Measurements from ENCODE around the gene AGPAT1. TPM values are rescaled to one million over a fixed set of nuclear protein-coding genes. Genes with fewer than 3 reads are reported as not detected.

The AGPAT1 gene
- polyA plus RNA-seq, 3 donors: 9.9 to 34.4 (median 11.3) TPM

DNA sequence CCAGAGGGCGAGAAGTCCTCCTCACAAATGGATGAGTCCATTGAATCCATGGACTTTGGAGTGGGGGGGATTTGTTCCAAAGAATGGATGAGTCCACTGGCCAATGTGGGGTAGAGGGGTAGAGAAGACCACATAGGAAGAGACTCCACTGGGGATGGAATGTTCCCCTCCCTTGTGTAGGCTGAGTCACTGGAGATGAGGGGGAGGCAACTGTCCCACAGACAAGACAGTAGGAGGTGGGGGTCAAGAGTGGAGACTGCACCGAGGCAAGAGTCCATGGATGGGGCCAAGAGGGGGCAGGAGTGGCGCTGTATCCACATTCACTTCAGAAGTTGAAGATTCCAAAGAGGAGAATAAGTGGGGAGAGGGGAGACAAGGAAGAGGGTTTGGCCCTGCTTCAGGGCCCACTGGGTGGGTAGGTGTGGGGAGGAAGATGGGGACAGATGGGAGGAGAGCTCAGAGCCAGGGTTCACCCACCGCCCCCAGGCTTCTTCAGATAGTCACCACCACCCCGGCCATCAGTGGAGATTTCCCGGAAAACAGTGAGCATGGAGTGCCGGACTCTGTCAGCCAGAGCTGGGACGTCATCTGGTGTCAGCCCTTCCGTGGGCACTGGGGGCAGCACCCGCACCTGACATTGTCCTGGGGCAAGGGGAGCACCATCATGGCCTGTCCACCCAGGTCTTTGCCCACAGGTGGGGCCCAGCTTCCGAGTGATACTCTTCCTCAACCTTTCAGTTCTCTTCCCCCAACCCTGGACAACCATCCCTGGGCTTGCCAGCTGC, 6.9 kb downstream of the AGPAT1 start:
- 95% methylated on average over 9 of the region's 11 CpGs for WGBS (ENCODE audit: insufficient coverage)

DNA sequence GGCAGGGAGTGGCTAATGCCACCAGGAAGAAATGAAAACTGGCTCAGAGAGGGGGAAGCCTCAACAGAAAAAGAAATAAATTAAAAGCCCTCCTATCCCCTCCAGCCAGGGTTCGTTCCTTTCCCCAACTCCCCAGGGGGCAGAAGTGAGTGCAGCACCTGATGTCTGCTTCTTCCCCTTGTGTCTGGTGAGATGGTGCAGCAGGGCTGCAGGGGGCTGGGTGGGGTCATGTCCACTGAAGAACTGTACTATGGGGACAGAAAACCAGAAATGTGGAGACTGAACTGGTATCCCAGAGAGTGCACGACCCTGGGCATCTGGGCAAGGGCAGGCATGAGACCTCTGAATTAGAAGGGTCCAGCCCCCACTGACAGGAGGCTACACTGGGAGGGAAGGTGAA, 7.5 kb downstream of the AGPAT1 start:
- Histone ChIP-seq H3K36me3 (replicated peaks in 1 of 2; ENCODE audit: control insufficient read depth in 1 of 2, insufficient read depth in 2 of 2, low read length in 2 of 2) (peaks cover 27 to 32% of the 10 kb centered on the region in 2 donors), H3K27ac (ENCODE audit: low read depth in 1 of 2, low read length in 2 of 2) (no peak overlapping the region)
- DNase-seq: no peak

More for the DNA sequence above, 6.9 kb downstream of the AGPAT1 start:
- Histone ChIP-seq H3K27ac (ENCODE audit: low read depth in 1 of 2, low read length in 2 of 2) (no peak overlapping the region), H4K20me1 (ENCODE audit: insufficient read depth, low read length) (no peaks in the 10 kb centered on the region), H3K9me3 (replicated peaks in 1 of 2; ENCODE audit: control insufficient read depth in 1 of 2, insufficient read depth in 1 of 2, low read length in 2 of 2) (no peaks in the 10 kb centered on the region), H3K27me3 (ENCODE audit: control insufficient read depth in 2 of 2, insufficient read depth in 2 of 2, low read length in 2 of 2) (no peaks in the 10 kb centered on the region), H3K4me1 (ENCODE audit: control insufficient read depth in 1 of 2, insufficient read depth in 2 of 2, low read length in 2 of 2) (peaks cover 7 to 13% of the 10 kb centered on the region in 2 donors), H3K36me3 (replicated peaks in 1 of 2; ENCODE audit: control insufficient read depth in 1 of 2, insufficient read depth in 2 of 2, low read length in 2 of 2) (peaks cover 27 to 32% of the 10 kb centered on the region in 2 donors), H3K4me2 (replicated peaks; ENCODE audit: extremely low read depth, low read length, poor library complexity, severe bottlenecking) (no peak overlapping the region), H3K9ac (ENCODE audit: insufficient read depth, low read length, poor library complexity, severe bottlenecking) (no peak overlapping the region), H3K4me3 (replicated peaks in 1 of 3; ENCODE audit: low read depth in 2 of 3, low read length in 3 of 3) (no peak overlapping the region), H2AFZ (ENCODE audit: insufficient read depth, low read depth, low read length, poor library complexity, severe bottlenecking) (no peak overlapping the region), H3K79me2 (ENCODE audit: insufficient read depth, low read length) (no peaks in the 10 kb centered on the region)
- peaks cover 14% of the 10 kb centered on the region for H3K4me1 Mint-ChIP-seq
- H3K27me3 Mint-ChIP-seq (ENCODE audit: low read depth in 3 of 3): peaks cover 0 to 3% (median 0%) of the 10 kb centered on the region in 3 donors
- no peak for DNase-seq
- peaks cover 32 to 38% of the 10 kb centered on the region in 2 donors for H3K36me3 Mint-ChIP-seq
- TF ChIP-seq, protein P1, sequence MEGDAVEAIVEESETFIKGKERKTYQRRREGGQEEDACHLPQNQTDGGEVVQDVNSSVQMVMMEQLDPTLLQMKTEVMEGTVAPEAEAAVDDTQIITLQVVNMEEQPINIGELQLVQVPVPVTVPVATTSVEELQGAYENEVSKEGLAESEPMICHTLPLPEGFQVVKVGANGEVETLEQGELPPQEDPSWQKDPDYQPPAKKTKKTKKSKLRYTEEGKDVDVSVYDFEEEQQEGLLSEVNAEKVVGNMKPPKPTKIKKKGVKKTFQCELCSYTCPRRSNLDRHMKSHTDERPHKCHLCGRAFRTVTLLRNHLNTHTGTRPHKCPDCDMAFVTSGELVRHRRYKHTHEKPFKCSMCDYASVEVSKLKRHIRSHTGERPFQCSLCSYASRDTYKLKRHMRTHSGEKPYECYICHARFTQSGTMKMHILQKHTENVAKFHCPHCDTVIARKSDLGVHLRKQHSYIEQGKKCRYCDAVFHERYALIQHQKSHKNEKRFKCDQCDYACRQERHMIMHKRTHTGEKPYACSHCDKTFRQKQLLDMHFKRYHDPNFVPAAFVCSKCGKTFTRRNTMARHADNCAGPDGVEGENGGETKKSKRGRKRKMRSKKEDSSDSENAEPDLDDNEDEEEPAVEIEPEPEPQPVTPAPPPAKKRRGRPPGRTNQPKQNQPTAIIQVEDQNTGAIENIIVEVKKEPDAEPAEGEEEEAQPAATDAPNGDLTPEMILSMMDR (IDR thresholded peaks at IDR 0.05): no peak
- no peak overlapping the region for H3K4me3 Mint-ChIP-seq
- peak overlapping the region in 1 of 7 donors; percentile 16 for H3K27ac Mint-ChIP-seq
- H3K9me3 Mint-ChIP-seq: no peaks in the 10 kb centered on the region
- intact Hi-C loops (cut with micrococcal nuclease): no loop called here

More for the DNA sequence above, 7.5 kb downstream of the AGPAT1 start:
- intact Hi-C loops (cut with micrococcal nuclease): no loop called here
- no peaks in the 10 kb centered on the region for H3K27me3 ChIP-seq (ENCODE audit: control insufficient read depth in 2 of 2, insufficient read depth in 2 of 2, low read length in 2 of 2)
- H4K20me1 ChIP-seq (ENCODE audit: insufficient read depth, low read length): no peaks in the 10 kb centered on the region
- H3K4me3 Mint-ChIP-seq: no peak overlapping the region
- no peaks in the 10 kb centered on the region for H3K79me2 ChIP-seq (ENCODE audit: insufficient read depth, low read length)
- H3K9me3 ChIP-seq (replicated peaks in 1 of 2; ENCODE audit: control insufficient read depth in 1 of 2, insufficient read depth in 1 of 2, low read length in 2 of 2): no peaks in the 10 kb centered on the region
- no peak overlapping the region for H3K4me2 ChIP-seq (replicated peaks; ENCODE audit: extremely low read depth, low read length, poor library complexity, severe bottlenecking)
- H3K9ac ChIP-seq (ENCODE audit: insufficient read depth, low read length, poor library complexity, severe bottlenecking): no peak overlapping the region
- no peaks in the 10 kb centered on the region for H3K9me3 Mint-ChIP-seq
- peaks cover 8% of the 10 kb centered on the region for H3K4me1 Mint-ChIP-seq
- no peak overlapping the region for H2AFZ ChIP-seq (ENCODE audit: insufficient read depth, low read depth, low read length, poor library complexity, severe bottlenecking)
- TF ChIP-seq, protein P1 (IDR thresholded peaks at IDR 0.05): no peak
- peaks cover 32 to 38% of the 10 kb centered on the region in 2 donors for H3K36me3 Mint-ChIP-seq
- H3K27me3 Mint-ChIP-seq (ENCODE audit: low read depth in 3 of 3): peaks cover 0 to 3% (median 0%) of the 10 kb centered on the region in 3 donors
- H3K4me3 ChIP-seq (replicated peaks in 1 of 3; ENCODE audit: low read depth in 2 of 3, low read length in 3 of 3): no peak overlapping the region
- WGBS (ENCODE audit: insufficient coverage): 88% methylated on average over 1 of the region's 2 CpGs
- peak overlapping the region in 2 of 7 donors; percentile 16 to 52 for H3K27ac Mint-ChIP-seq
- H3K4me1 ChIP-seq (ENCODE audit: control insufficient read depth in 1 of 2, insufficient read depth in 2 of 2, low read length in 2 of 2): peaks cover 7 to 8% of the 10 kb centered on the region in 2 donors
